Activated naive CD8-positive, alpha-beta T cell treated with anti-CD3 and anti-CD28 coated beads for 36 hours (primary cell): ENCODE results near the gene FOSL2. TPM values are rescaled to one million over a fixed set of nuclear protein-coding genes. Genes with fewer than 3 reads are reported as not detected.
A peak's percentile ranks its signal among the peaks of the same experiment; 100 is the strongest.

Experiments
- DNase-seq: peaks from one replicate; pipeline ENCODE4 v3.0.0; 2021
- H3K27ac Mint-ChIP-seq: one replicate; pipeline ENCODE4 v1.8.0; 2022; ENCODE audit warnings: mild to moderate bottlenecking, moderate library complexity, mixed read lengths
- H3K27me3 Mint-ChIP-seq: one replicate; pipeline ENCODE4 v1.8.0; 2022; ENCODE audit warnings: mild to moderate bottlenecking, mixed read lengths
- H3K36me3 Mint-ChIP-seq: one replicate; pipeline ENCODE4 v1.8.0; 2021; ENCODE audit warnings: mild to moderate bottlenecking, mixed read lengths
- H3K4me1 Mint-ChIP-seq: one replicate; pipeline ENCODE4 v1.8.0; 2021; ENCODE audit warnings: mixed read lengths
- H3K4me3 Mint-ChIP-seq: one replicate; pipeline ENCODE4 v1.8.0; 2022; ENCODE audit warnings: mild to moderate bottlenecking, moderate library complexity, mixed read lengths
- H3K9me3 Mint-ChIP-seq: one replicate; pipeline ENCODE4 v1.8.0; 2022; ENCODE audit warnings: mixed read lengths
- total RNA-seq, 2 experiments: library from RNA; stranded (reverse); gene quantifications; one replicate each; pipeline ENCODE4 v1.2.3, GENCODE V29; 2021

Gene FOSL2
- total RNA-seq, 2 experiments from 2014 or later, result 32.5 to 39.4 TPM

DNA sequence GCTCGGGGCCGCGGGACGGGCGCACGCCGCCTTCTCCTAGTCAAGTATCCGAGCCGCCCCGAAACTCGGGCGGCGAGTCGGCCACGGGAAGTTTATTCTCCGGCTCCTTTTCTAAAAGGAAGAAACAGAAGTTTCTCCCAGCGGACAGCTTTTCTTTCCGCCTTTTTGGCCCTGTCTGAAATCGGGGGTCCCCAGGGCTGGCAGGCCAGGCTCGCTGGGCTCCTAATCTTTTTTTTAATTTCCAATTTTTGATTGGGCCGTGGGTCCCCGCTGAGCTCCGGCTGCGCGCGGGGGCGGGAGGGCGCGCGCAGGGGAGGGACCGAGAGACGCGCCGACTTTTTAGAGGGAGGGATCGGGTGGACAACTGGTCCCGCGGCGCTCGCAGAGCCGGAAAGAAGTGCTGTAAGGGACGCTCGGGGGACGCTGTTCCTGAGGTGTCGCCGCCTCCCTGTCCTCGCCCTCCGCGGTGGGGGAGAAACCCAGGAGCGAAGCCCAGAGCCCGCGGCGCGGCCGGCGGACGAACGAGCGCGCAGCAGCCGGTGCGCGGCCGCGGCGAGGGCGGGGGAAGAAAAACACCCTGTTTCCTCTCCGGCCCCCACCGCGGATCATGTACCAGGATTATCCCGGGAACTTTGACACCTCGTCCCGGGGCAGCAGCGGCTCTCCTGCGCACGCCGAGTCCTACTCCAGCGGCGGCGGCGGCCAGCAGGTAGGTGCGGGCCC is 617 bp downstream of the FOSL2 start:
- H3K4me3 Mint-ChIP-seq, result no peak overlapping the region
- no peaks in the 10 kb centered on the region for H3K9me3 Mint-ChIP-seq
- DNase-seq, result peak; percentile 68
- H3K27ac Mint-ChIP-seq, result peak overlapping the region; percentile 93
- H3K27me3 Mint-ChIP-seq, result peaks cover 4% of the 10 kb centered on the region
- peaks cover 30% of the 10 kb centered on the region for H3K4me1 Mint-ChIP-seq
- peaks cover 11% of the 10 kb centered on the region for H3K36me3 Mint-ChIP-seq

GRCh38 chr2:28394331-28394877 is 1.7 kb downstream of the FOSL2 start:
- Mint-ChIP-seq H3K4me1 (peaks cover 35% of the 10 kb centered on the region), H3K36me3 (peaks cover 11% of the 10 kb centered on the region), H3K4me3 (no peak overlapping the region), H3K27ac (peak overlapping the region; percentile 88), H3K9me3 (no peaks in the 10 kb centered on the region), H3K27me3 (peaks cover 4% of the 10 kb centered on the region)
- no peak for DNase-seq

- no peak overlapping the region for H3K27ac Mint-ChIP-seq
- DNase-seq, result no peak
- no peaks in the 10 kb centered on the region for H3K9me3 Mint-ChIP-seq
These were observed 2.3 kb downstream of the FOSL2 start for GRCh38 chr2:28394997-28395333.

DNA sequence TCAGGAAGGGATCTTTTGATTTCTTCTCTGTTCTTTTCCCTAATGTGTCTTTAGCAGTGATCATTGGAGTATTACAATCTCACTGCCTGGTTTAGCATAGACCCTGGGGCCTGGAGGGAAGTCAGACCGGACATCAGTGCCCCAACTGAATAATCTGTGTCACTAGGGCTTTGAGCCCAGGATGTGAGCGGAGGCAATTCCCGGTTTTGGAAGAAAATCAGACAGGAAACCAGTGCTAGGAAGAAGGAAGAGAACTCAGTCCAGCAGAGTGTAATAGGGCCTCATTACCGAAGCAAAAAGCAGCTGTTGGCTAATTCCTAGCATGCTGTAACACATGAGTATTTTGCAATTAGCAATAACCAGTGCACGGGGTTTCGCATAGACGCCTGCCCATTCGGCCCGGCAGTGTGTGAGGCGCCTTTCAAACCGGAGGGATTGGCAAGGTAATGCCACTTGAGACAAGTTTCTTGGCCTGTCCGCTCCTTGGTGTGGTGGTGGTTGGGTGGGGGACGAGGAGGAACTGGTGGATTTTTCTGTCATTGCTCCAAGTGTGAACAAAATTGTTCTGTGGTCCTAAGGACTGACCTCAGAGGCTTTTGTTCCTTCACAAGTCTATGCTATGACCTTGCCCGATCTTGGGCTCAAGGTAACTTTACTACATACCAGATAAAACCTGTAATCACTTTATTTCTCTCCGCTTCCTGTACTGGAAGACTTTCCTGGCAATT is 2.8 kb downstream of the FOSL2 start:
- H3K4me1 Mint-ChIP-seq, result peaks cover 30% of the 10 kb centered on the region
- H3K27me3 Mint-ChIP-seq, result peaks cover 4% of the 10 kb centered on the region
- H3K4me3 Mint-ChIP-seq, result no peak overlapping the region
- no peak overlapping the region for H3K27ac Mint-ChIP-seq
- H3K9me3 Mint-ChIP-seq, result no peaks in the 10 kb centered on the region
- no peak for DNase-seq
- peaks cover 15% of the 10 kb centered on the region for H3K36me3 Mint-ChIP-seq

More at GRCh38 chr2:28394997-28395333, 2.3 kb downstream of the FOSL2 start:
- Mint-ChIP-seq H3K27me3 (peaks cover 4% of the 10 kb centered on the region), H3K4me3 (no peak overlapping the region), H3K36me3 (peaks cover 11% of the 10 kb centered on the region), H3K4me1 (peaks cover 32% of the 10 kb centered on the region)

DNA sequence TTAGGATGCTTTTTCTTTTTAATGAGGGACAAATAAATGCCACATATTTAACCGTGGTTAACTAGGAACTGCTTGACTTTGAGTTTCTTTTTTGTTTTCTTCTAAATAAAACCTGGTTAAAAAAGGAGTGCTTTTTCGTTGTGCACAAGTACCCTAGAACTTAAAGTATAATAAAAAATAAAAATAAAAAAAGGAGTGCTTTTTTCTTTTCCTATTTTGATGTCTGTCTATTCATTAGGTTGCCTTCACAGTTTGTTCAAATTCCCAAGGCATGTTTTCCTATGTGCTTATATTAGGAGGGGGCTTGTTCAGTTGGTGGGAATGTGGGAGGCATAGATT is 4.4 kb downstream of the FOSL2 start:
- DNase-seq, result no peak
- Mint-ChIP-seq H3K27me3 (peaks cover 4% of the 10 kb centered on the region), H3K4me3 (peak overlapping the region; percentile 15), H3K27ac (no peak overlapping the region), H3K4me1 (peaks cover 31% of the 10 kb centered on the region), H3K9me3 (no peaks in the 10 kb centered on the region), H3K36me3 (peaks cover 23% of the 10 kb centered on the region)

- peak overlapping the region; percentile 30 for H3K4me3 Mint-ChIP-seq
- H3K4me1 Mint-ChIP-seq, result peaks cover 43% of the 10 kb centered on the region
These were observed 5.6 kb downstream of the FOSL2 start for GRCh38 chr2:28398101-28398834.

GRCh38 chr2:28399289-28399688 is 6.6 kb downstream of the FOSL2 start:
- H3K4me3 Mint-ChIP-seq, result no peak overlapping the region
- no peaks in the 10 kb centered on the region for H3K27me3 Mint-ChIP-seq
- H3K27ac Mint-ChIP-seq, result no peak overlapping the region
- H3K9me3 Mint-ChIP-seq, result no peaks in the 10 kb centered on the region
- no peak for DNase-seq
- H3K36me3 Mint-ChIP-seq, result peaks cover 27% of the 10 kb centered on the region
- H3K4me1 Mint-ChIP-seq, result peaks cover 49% of the 10 kb centered on the region

More at GRCh38 chr2:28398101-28398834, 5.6 kb downstream of the FOSL2 start:
- peak overlapping the region; percentile 23 for H3K27ac Mint-ChIP-seq
- H3K9me3 Mint-ChIP-seq, result no peaks in the 10 kb centered on the region
- H3K27me3 Mint-ChIP-seq, result no peaks in the 10 kb centered on the region
- DNase-seq, result no peak
- peaks cover 21% of the 10 kb centered on the region for H3K36me3 Mint-ChIP-seq

GRCh38 chr2:28399956-28400355 is 7.3 kb downstream of the FOSL2 start:
- no peak overlapping the region for H3K27ac Mint-ChIP-seq
- no peak overlapping the region for H3K4me3 Mint-ChIP-seq

DNA sequence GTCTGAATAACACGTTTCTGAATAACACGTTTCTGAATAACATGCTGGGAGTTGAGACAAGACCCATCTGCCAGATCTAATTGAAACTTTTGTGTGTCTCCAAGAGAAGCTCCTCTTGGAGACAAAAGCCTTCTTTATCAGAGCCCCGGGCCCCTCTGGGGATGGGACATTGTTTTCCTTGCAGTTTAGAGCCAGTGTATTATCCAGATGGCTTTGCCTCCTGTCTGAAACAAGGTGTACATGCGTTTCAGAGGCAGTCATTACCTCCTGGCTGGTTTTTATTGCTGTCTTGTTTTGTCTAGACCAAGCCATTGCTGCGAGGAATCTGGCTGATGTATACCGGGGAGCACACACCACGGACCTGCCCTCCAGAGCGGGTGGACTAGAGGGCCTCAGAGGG is 7.8 kb downstream of the FOSL2 start:
- Mint-ChIP-seq H3K4me1 (peaks cover 49% of the 10 kb centered on the region), H3K9me3 (no peaks in the 10 kb centered on the region), H3K27ac (no peak overlapping the region), H3K4me3 (no peak overlapping the region), H3K36me3 (peaks cover 35% of the 10 kb centered on the region), H3K27me3 (no peaks in the 10 kb centered on the region)
- DNase-seq, result no peak

More at GRCh38 chr2:28399956-28400355, 7.3 kb downstream of the FOSL2 start:
- Mint-ChIP-seq H3K9me3 (no peaks in the 10 kb centered on the region), H3K36me3 (peaks cover 31% of the 10 kb centered on the region), H3K4me1 (peaks cover 49% of the 10 kb centered on the region), H3K27me3 (no peaks in the 10 kb centered on the region)
- DNase-seq, result no peak

DNA sequence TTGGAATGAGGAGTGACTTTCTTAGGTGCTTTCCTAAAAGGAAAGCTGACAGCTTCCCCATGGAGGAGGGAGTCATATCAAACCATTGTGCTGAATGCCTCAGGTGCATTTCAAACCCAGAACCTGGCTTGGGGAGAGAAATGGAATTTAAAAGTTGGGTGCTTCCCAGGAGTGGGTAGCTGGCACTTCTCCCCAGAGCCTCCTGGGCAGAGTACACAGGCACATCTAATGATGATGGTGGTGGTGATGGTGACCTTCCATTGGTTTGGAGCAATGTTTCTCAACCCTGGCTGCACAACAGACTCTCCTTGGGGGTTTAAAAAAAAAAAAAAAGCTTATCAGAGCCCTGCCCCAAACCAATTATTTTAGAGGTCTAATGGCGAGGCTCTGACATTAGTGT is 8.3 kb downstream of the FOSL2 start:
- DNase-seq, result no peak
- Mint-ChIP-seq H3K27me3 (no peaks in the 10 kb centered on the region), H3K27ac (no peak overlapping the region), H3K36me3 (peaks cover 39% of the 10 kb centered on the region), H3K4me1 (peaks cover 49% of the 10 kb centered on the region), H3K4me3 (no peak overlapping the region), H3K9me3 (no peaks in the 10 kb centered on the region)

DNA sequence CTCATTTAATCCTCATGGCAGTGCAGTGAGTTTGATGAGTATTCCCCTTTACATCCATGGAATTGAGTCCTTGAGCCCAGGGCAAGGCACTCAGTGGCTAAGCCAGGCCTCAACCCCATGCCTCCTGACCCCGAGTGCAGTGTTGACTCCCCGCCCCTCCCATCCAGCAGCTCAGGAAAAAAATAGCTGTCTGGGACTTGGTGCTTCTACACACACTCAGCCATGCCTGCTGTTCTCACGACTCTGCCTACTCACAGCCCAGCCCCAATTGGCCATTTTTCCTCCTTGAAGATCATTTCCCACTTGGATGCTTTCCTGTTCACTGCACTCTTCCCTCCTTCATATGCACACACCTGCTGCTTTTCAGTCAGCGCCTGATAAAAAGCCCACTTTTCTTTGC is 8.8 kb downstream of the FOSL2 start:
- no peak overlapping the region for H3K27ac Mint-ChIP-seq
- H3K4me1 Mint-ChIP-seq, result peaks cover 54% of the 10 kb centered on the region
- no peak for DNase-seq
- no peaks in the 10 kb centered on the region for H3K27me3 Mint-ChIP-seq
- H3K4me3 Mint-ChIP-seq, result no peak overlapping the region
- no peaks in the 10 kb centered on the region for H3K9me3 Mint-ChIP-seq
- peaks cover 44% of the 10 kb centered on the region for H3K36me3 Mint-ChIP-seq

DNA sequence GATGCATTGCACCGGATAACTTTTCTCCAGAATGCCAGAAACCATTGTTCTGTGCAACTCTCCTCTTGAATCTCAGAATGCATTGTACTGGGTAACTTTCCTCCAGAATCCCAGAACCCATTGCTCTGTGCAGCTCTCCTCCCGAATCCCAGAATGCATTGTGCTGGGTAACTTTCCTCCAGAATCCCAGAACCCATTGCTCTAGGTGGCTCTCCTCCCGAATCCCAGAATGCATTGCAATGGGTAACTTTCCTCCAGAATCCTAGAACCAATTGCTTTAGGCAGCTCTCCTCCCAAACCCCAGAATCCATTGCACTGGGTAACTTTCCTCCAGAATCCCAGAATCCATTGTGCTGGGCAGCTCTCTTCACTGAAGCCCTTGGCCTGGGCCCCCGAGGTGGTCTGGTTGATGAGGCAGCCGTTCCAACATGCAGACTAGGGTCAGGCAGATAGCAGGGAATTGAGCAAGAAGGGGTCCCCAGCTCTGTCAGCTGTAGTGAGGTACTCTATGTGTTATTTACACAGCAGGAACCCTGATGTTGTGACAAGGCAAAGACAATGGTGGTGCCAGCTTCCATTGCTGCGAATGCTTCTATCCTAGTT is 9.4 kb downstream of the FOSL2 start:
- Mint-ChIP-seq H3K4me1 (peaks cover 59% of the 10 kb centered on the region), H3K4me3 (no peak overlapping the region), H3K27me3 (no peaks in the 10 kb centered on the region), H3K36me3 (peaks cover 49% of the 10 kb centered on the region), H3K9me3 (no peaks in the 10 kb centered on the region), H3K27ac (no peak overlapping the region)
- DNase-seq, result no peak

DNA sequence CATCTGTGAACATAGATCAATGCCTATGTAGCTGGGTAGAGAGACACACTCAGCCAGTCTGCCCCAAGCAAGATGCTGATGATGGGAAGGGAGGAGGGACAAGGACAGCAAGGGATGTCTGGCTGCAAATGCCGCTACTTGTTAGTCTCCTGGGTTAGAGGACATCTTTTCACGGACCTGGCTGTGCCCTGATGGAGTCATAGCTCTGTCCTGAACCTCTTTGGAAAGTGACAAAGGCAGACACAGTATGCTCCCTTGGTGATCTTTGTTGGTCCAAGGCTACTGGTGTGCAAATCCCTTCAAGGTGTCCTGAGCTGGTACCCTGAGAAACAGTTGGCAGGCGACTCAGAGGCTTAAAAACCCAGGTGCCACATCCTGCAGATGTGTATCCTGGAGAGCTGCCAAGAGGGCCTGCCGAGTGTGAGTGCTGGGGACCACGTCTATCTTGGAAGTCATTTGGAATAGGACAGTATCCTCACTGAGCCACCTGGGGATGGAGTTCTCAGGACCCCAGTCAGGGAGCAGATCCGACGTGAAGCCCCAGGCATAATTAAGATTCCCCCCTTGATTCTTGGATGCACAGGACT is 10.8 kb downstream of the FOSL2 start:
- Mint-ChIP-seq H3K4me1 (peaks cover 58% of the 10 kb centered on the region), H3K36me3 (peaks cover 50% of the 10 kb centered on the region), H3K9me3 (no peaks in the 10 kb centered on the region), H3K27me3 (no peaks in the 10 kb centered on the region), H3K4me3 (no peak overlapping the region), H3K27ac (no peak overlapping the region)
- DNase-seq, result no peak

GRCh38 chr2:28404086-28404485 is 11.4 kb downstream of the FOSL2 start:
- Mint-ChIP-seq H3K9me3 (no peaks in the 10 kb centered on the region), H3K4me3 (no peak overlapping the region), H3K4me1 (peaks cover 58% of the 10 kb centered on the region), H3K27me3 (no peaks in the 10 kb centered on the region), H3K36me3 (peaks cover 56% of the 10 kb centered on the region), H3K27ac (no peak overlapping the region)
- DNase-seq, result no peak
